Measurements from ENCODE around the gene CCDC59. TPM values are rescaled to one million over a fixed set of nuclear protein-coding genes. Genes with fewer than 3 reads are reported as not detected.
"Not testable (repeated sequence)": the region's sequence is repeated elsewhere in the genome, so short reads cannot be mapped to it uniquely, and the experiment has no call there.

The CCDC59 gene
- polyA plus RNA-seq, 2 of the 4 experiments (the other 2 are of a cell fraction), result 62.0 to 70.4 TPM

- no peak for TF ChIP-seq CBX2 (IDR thresholded peaks at IDR 0.05; ENCODE audit: borderline replicate concordance, low read depth)
- Histone ChIP-seq H3K4me2 (no peak overlapping the region), H3K9me3 (no peaks in the 10 kb centered on the region), H3K4me3 (no peak overlapping the region), H3K4me1 (peaks cover 13% of the 10 kb centered on the region; the same call in 2 of the 3 replicates), H3K27ac (no peak overlapping the region)
- ChIA-PET CTCF (interaction anchor here (0.8 to 1.5 kb wide), 2 partner anchors 10 to 12 kb away, joined by 3 to 5 read pairs; no protein-coding TSS in a partner anchor), POLR2A (no interaction called here)
- WGBS (ENCODE audit: missing lambda C conversion rate), result 94% methylated on average over 18 of the region's 22 CpGs
- DNase-seq (ENCODE audit: low read depth in 1 of 2, low spot score in 1 of 2), result no peak
- ATAC-seq, result no peak
- FAIRE-seq, result no peak
These were observed 3.3 kb upstream of the CCDC59 start for GRCh38 chr12:82361461-82361915.

GRCh38 chr12:82360834-82361233, 2.6 kb upstream of the CCDC59 start:
- WGBS (ENCODE audit: missing lambda C conversion rate), result 94% methylated on average over 11 of the region's 11 CpGs

GRCh38 chr12:82359115-82359478, 910 bp upstream of the CCDC59 start:
- 11% methylated on average over 4 of the region's 4 CpGs for WGBS (ENCODE audit: missing lambda C conversion rate)
- Histone ChIP-seq H3K4me2 (peak overlapping the region; percentile 96), H3K9me3 (no peaks in the 10 kb centered on the region), H3K4me3 (peak overlapping the region; percentile 90), H3K27ac (peak overlapping the region; percentile 94 to 97), H3K4me1 (peaks cover 13% of the 10 kb centered on the region; the same call in 2 of the 3 replicates)
- no peak for DNase-seq (ENCODE audit: low read depth in 1 of 2, low spot score in 1 of 2)
- POLR2A ChIA-PET, result interaction anchor here (1.0 kb wide), 1 partner anchor 11 kb away, joined by 4 read pairs; no protein-coding TSS in a partner anchor
- peak; percentile 39 to 54 for ATAC-seq
- TF ChIP-seq POLR2AphosphoS2 (conservative IDR thresholded peaks at IDR 0.05; ENCODE audit: low read length), result no peak
- no peak for TF ChIP-seq JUN (IDR thresholded peaks at IDR 0.05)
- TF ChIP-seq RFX5 (IDR thresholded peaks at IDR 0.05), result no peak
- no peak for TF ChIP-seq E2F6 (IDR thresholded peaks at IDR 0.05; ENCODE audit: borderline replicate concordance, low read depth)
- no peak for TF ChIP-seq CHD4 (IDR thresholded peaks at IDR 0.05; ENCODE audit: borderline replicate concordance)
- no peak for TF ChIP-seq RARB (CRISPR knock-in tag; IDR thresholded peaks at IDR 0.05)
- no peak for TF ChIP-seq NPAS2 (CRISPR knock-in tag; IDR thresholded peaks at IDR 0.05; ENCODE audit: borderline replicate concordance)
- no peak for TF ChIP-seq RNF2 (IDR thresholded peaks at IDR 0.05; ENCODE audit: borderline replicate concordance, low read depth)
- TF ChIP-seq SREBF2 (IDR thresholded peaks at IDR 0.05), result no peak
- TF ChIP-seq POLR2A (IDR thresholded peaks at IDR 0.05; ENCODE audit: low read length), result no peak
- TF ChIP-seq FOSL2 (IDR thresholded peaks at IDR 0.05), result no peak
- TF ChIP-seq FOSL2 (CRISPR knock-in tag; IDR thresholded peaks at IDR 0.05), result no peak
- TF ChIP-seq RCOR1 (IDR thresholded peaks at IDR 0.05; ENCODE audit: low read depth, low read length), result no peak
- TF ChIP-seq USF2 (IDR thresholded peaks at IDR 0.05), result no peak
- TF ChIP-seq PBX3 (IDR thresholded peaks at IDR 0.05), result no peak
- no peak for TF ChIP-seq TFCP2L1 (CRISPR knock-in tag; IDR thresholded peaks at IDR 0.05)
- no peak for TF ChIP-seq HOXB13 (CRISPR knock-in tag; IDR thresholded peaks at IDR 0.05; ENCODE audit: low read depth)
- TF ChIP-seq NR3C1 (IDR thresholded peaks at IDR 0.05), result no peak
- no peak for TF ChIP-seq REST (IDR thresholded peaks at IDR 0.05)
- FAIRE-seq, result no peak
- CTCF ChIA-PET, result interaction anchor here (0.6 to 2.0 kb wide), 8 partner anchors 9 to 798 kb away, joined by 3 to 7 read pairs (median 4); no protein-coding TSS in a partner anchor

More at GRCh38 chr12:82360834-82361233, 2.6 kb upstream of the CCDC59 start:
- peaks cover 13% of the 10 kb centered on the region; the same call in 2 of the 3 replicates for H3K4me1 ChIP-seq
- H3K27ac ChIP-seq; ATAC-seq; FAIRE-seq; DNase-seq (ENCODE audit: low read depth in 1 of 2, low spot score in 1 of 2); H3K9me3 ChIP-seq; H3K4me2 ChIP-seq; POLR2A ChIA-PET; H3K4me3 ChIP-seq: not testable (repeated sequence)
- CTCF ChIA-PET, result interaction anchor here (0.8 to 1.5 kb wide), 2 partner anchors 11 to 13 kb away, joined by 3 to 5 read pairs; no protein-coding TSS in a partner anchor

Measured in A549 (cell line).